K562 (cell line): Measurements from ENCODE around the gene NFXL1. TPM values are rescaled to one million over a fixed set of nuclear protein-coding genes. Genes with fewer than 3 reads are reported as not detected.

Experiments
- ATF3 ChIP-seq, 2 experiments: fragments of 450-650 bp in 1 of 2; sonication (generic) in 1 of 2; formaldehyde crosslinking in 1 of 2; IDR thresholded peaks in 1 of 2; conservative IDR thresholded peaks in 1 of 2; 2 replicates each; pipeline versions ENCODE4 v1.6.1 to v1.8.1; 2016 to 2023; ENCODE audit warnings: mild to moderate bottlenecking in 2 of 2, moderate library complexity in 2 of 2, inconsistent platforms in 1 of 2, missing genetic modification reagents in 1 of 2
- CBX8 ChIP-seq: fragments of 200-600 bp; sonication (generic); IDR thresholded peaks from 2 replicates; pipeline ENCODE4 v1.6.1; 2012; ENCODE audit warnings: borderline replicate concordance, mixed run types, low read depth, mild to moderate bottlenecking, moderate library complexity, mixed read lengths, low read length, control low read depth, inconsistent platforms; ENCODE audit not compliant: poor library complexity, severe bottlenecking; ENCODE audit errors: extremely low read depth
- ILF3 ChIP-seq: fragments of 450-650 bp; IDR thresholded peaks from 2 replicates; pipeline ENCODE4 v1.6.1; 2018; ENCODE audit warnings: antibody characterized with exemption, mild to moderate bottlenecking, moderate library complexity, borderline replicate concordance
- MAFF ChIP-seq: IDR thresholded peaks from 2 replicates; pipeline ENCODE4 v1.6.1; 2012; ENCODE audit warnings: low read length, improper control_type of control experiment
- MAFK ChIP-seq: IDR thresholded peaks from 2 replicates; pipeline ENCODE4 v1.6.1; 2011; ENCODE audit warnings: low read length, improper control_type of control experiment
- MEF2A ChIP-seq: IDR thresholded peaks from 2 replicates; pipeline ENCODE4 v1.6.1; 2011; ENCODE audit warnings: low read depth, mild to moderate bottlenecking, low read length, moderate library complexity; ENCODE audit not compliant: control insufficient read depth
- NFATC3 ChIP-seq: fragments of 450-650 bp; IDR thresholded peaks from 2 replicates; pipeline ENCODE4 v1.6.1; 2017; ENCODE audit warnings: mild to moderate bottlenecking
- TEAD2 ChIP-seq: fragments of 450-650 bp; IDR thresholded peaks from 2 replicates; pipeline ENCODE4 v1.6.1; 2016; ENCODE audit warnings: missing genetic modification characterization, control low read depth, missing compliant biosample characterization
- ZBTB40 ChIP-seq, 2 experiments: fragments of 450-650 bp in 1 of 2; sonication (generic) in 1 of 2; formaldehyde crosslinking in 1 of 2; IDR thresholded peaks; 2 replicates each; pipeline versions ENCODE4 v1.7.1 to v1.9.0; 2016 to 2022; ENCODE audit warnings: inconsistent platforms in 1 of 2, mild to moderate bottlenecking in 1 of 2, missing genetic modification reagents in 1 of 2
- ZNF263 ChIP-seq: sonication (generic); formaldehyde crosslinking; IDR thresholded peaks from 2 replicates; pipeline ENCODE4 v1.8.0; 2022; ENCODE audit warnings: mild to moderate bottlenecking, missing genetic modification reagents, borderline replicate concordance
- ZNF274 ChIP-seq: IDR thresholded peaks from 2 replicates; pipeline ENCODE4 v1.6.1; 2011; ENCODE audit warnings: low read depth, mild to moderate bottlenecking, low read length, moderate library complexity, borderline replicate concordance
- ZNF3 ChIP-seq: fragments of 250-450 bp; sonication (Bioruptor Pico); IDR thresholded peaks from 2 replicates; pipeline ENCODE4 v1.5.0; 2021; ENCODE audit warnings: mild to moderate bottlenecking, moderate library complexity
- polyA plus RNA-seq, 8 experiments: library from polyadenylated mRNA; depleted of rRNA in 4 of 8; stranded (reverse) in 5 of 8; unstranded in 3 of 8; fragments of >200 nt; fragmentation: Nextera tagmentation in 2 of 8; fragmentation: Illumina TruSeq in 1 of 8; extraction: Ambion mirVana in 2 of 8; extraction: Trizol in 1 of 8; gene quantifications; 2 replicates each; pipeline versions ENCODE4 v1.2.1 to v1.2.3, GENCODE V29; 2011 to 2014; ENCODE audit warnings: inconsistent platforms in 1 of 8, missing spikeins in 1 of 8
- total RNA-seq, 7 experiments: library from RNA; depleted of rRNA in 6 of 7; stranded (reverse); fragments of >200 nt in 6 of 7; fragmentation: Illumina TruSeq in 2 of 7; extraction: Trizol in 2 of 7; gene quantifications; 2 replicates each; pipeline versions ENCODE4 v1.2.1 to v1.2.3, GENCODE V29; 2011 to 2021; ENCODE audit warnings: low replicate concordance in 1 of 7
- TF ChIP-seq, protein P1 (sequence below): IDR thresholded peaks from 2 replicates; pipeline ENCODE4 v1.6.1; 2012; ENCODE audit warnings: low read depth, low read length, improper control_type of control experiment, borderline replicate concordance

Gene NFXL1
- total and polyA plus RNA-seq, 9 of the 15 experiments (the other 6 are each of a cell fraction or from before 2014, with no cell fraction given): 7.5 to 27.0 (median 10.6) TPM

- 0 out of 2 replicates have a peak, but pooled peaks have one; percentile 27 for TF ChIP-seq ATF3 (IDR thresholded peaks at IDR 0.05)
- no peak for TF ChIP-seq ATF3 (CRISPR knock-in tag; conservative IDR thresholded peaks at IDR 0.05)
- no peak for TF ChIP-seq CBX8
- peak; percentile 58 for TF ChIP-seq MAFF
- TF ChIP-seq ZNF3 (CRISPR knock-in tag): no peak
- peak; percentile 78 for TF ChIP-seq MAFK
- no peak for TF ChIP-seq MEF2A
- TF ChIP-seq NFATC3: no peak
- no peak for TF ChIP-seq ILF3
- TF ChIP-seq, protein P1, sequence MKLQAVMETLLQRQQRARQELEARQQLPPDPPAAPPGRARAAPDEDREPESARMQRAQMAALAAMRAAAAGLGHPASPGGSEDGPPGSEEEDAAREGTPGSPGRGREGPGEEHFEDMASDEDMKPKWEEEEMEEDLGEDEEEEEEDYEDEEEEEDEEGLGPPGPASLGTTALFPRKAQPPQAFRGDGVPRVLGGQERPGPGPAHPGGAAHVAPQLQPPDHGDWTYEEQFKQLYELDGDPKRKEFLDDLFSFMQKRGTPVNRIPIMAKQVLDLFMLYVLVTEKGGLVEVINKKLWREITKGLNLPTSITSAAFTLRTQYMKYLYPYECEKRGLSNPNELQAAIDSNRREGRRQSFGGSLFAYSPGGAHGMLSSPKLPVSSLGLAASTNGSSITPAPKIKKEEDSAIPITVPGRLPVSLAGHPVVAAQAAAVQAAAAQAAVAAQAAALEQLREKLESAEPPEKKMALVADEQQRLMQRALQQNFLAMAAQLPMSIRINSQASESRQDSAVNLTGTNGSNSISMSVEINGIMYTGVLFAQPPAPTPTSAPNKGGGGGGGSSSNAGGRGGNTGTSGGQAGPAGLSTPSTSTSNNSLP: no peak
- TF ChIP-seq TEAD2 (tag): no peak
- TF ChIP-seq ZNF263 (CRISPR knock-in tag): no peak
- no peak for TF ChIP-seq ZBTB40 (IDR thresholded peaks at IDR 0.05)
- no peak for TF ChIP-seq ZBTB40 (CRISPR knock-in tag; IDR thresholded peaks at IDR 0.05)
- TF ChIP-seq ZNF274: no peak
These were observed 83.2 kb downstream of the NFXL1 start (continued) for GRCh38 chr4:47831026-47831679.
